Keratinocyte (primary cell): ENCODE data around the gene ZNF76. TPM values are rescaled to one million over a fixed set of nuclear protein-coding genes. Genes with fewer than 3 reads are reported as not detected.

Source experiments
- DNase-seq: peaks from one replicate; pipeline ENCODE4 v3.0.0-alpha.2; 2011; ENCODE audit warnings: low read depth, missing footprints, low spot score
- FAIRE-seq: peaks from 2 replicates; lab custom pipeline; 2011; peaks lifted over from hg19 to GRCh38; lab: Jason Lieb, UNC
- H2AFZ ChIP-seq: 2 replicates; pipeline ENCODE4 v1.6.0; 2012; ENCODE audit warnings: low read length, control low read depth, inconsistent platforms; ENCODE audit not compliant: control insufficient read depth
- H3K27ac ChIP-seq: 2 replicates; pipeline ENCODE4 v1.5.1; 2011; ENCODE audit warnings: low read length; ENCODE audit not compliant: control insufficient read depth, insufficient read depth
- H3K27me3 ChIP-seq: 3 replicates; pipeline ENCODE4 v1.6.0; 2011; ENCODE audit warnings: low read length; ENCODE audit not compliant: control insufficient read depth, insufficient read depth; ENCODE audit errors: extremely low read depth
- H3K36me3 ChIP-seq, 2 experiments: 2 replicates in 1 of 2; 3 replicates in 1 of 2; pipeline ENCODE4 v1.5.1; 2011; ENCODE audit warnings: low read length in 2 of 2, mild to moderate bottlenecking in 1 of 2; ENCODE audit not compliant: control insufficient read depth in 2 of 2, insufficient read depth in 2 of 2; ENCODE audit errors: extremely low read depth in 1 of 2
- H3K4me1 ChIP-seq: 3 replicates; pipeline ENCODE4 v1.5.1; 2011; ENCODE audit warnings: low read length; ENCODE audit not compliant: control insufficient read depth, insufficient read depth; ENCODE audit errors: extremely low read depth
- H3K4me2 ChIP-seq: 3 replicates; pipeline ENCODE4 v1.6.0; 2011; ENCODE audit warnings: low read depth, low read length; ENCODE audit not compliant: control insufficient read depth, insufficient read depth; ENCODE audit errors: extremely low read depth
- H3K4me3 ChIP-seq, 3 experiments: fragments of 200-600 bp in 1 of 3; sonication (generic) in 1 of 3; 2 replicates in 2 of 3; 3 replicates in 1 of 3; pipeline ENCODE4 v1.5.1; 2011 to 2016; ENCODE audit warnings: low read length in 3 of 3, mild to moderate bottlenecking in 3 of 3, control low read depth in 2 of 3, inconsistent platforms in 1 of 3, low read depth in 1 of 3, mixed read lengths in 1 of 3, mixed run types in 1 of 3, moderate library complexity in 1 of 3; ENCODE audit not compliant: control insufficient read depth in 2 of 3, insufficient read depth in 2 of 3; ENCODE audit errors: extremely low read depth in 1 of 3
- H3K79me2 ChIP-seq: 2 replicates; pipeline ENCODE4 v1.6.0; 2012; ENCODE audit warnings: low read length; ENCODE audit not compliant: control insufficient read depth, insufficient read depth
- H3K9ac ChIP-seq: 3 replicates; pipeline ENCODE4 v1.6.0; 2011; ENCODE audit warnings: low read length; ENCODE audit not compliant: control insufficient read depth, insufficient read depth; ENCODE audit errors: extremely low read depth
- H3K9me1 ChIP-seq: 3 replicates; pipeline ENCODE4 v1.6.0; 2011; ENCODE audit warnings: low read length; ENCODE audit not compliant: control insufficient read depth, insufficient read depth; ENCODE audit errors: extremely low read depth
- H3K9me3 ChIP-seq: 2 replicates; pipeline ENCODE4 v1.5.1; 2012; ENCODE audit warnings: low read depth, low read length; ENCODE audit not compliant: control insufficient read depth
- H4K20me1 ChIP-seq: 3 replicates; pipeline ENCODE4 v1.6.0; 2011; ENCODE audit warnings: low read length; ENCODE audit not compliant: control insufficient read depth, insufficient read depth; ENCODE audit errors: extremely low read depth
- CTCF ChIP-seq, 3 experiments: IDR thresholded peaks in 1 of 3; conservative IDR thresholded peaks in 1 of 3; optimal IDR thresholded peaks in 1 of 3; 2 replicates in 2 of 3; 3 replicates in 1 of 3; pipeline versions ENCODE3 to v1.5.1; 2011; ENCODE audit warnings: low read length in 3 of 3, mild to moderate bottlenecking in 3 of 3, moderate library complexity in 2 of 3, control low read depth in 1 of 3, inconsistent platforms in 1 of 3; ENCODE audit not compliant: insufficient read depth in 2 of 3; ENCODE audit errors: extremely low read depth in 1 of 3
- EZH2 ChIP-seq: IDR thresholded peaks from one replicate; pipeline ENCODE4 v1.6.1; 2012; ENCODE audit warnings: inconsistent platforms, mild to moderate bottlenecking, low read length, moderate library complexity
- dilution Hi-C: fragments of 300-500 bp; cut with MboI; formaldehyde crosslinking; loops from one replicate; pipeline ENCODE4 v1.7.0; 2020; ENCODE audit warnings: low sequenced_read_pairs; ENCODE audit not compliant: extremely low pct_ligation_motif_present
- polyA plus RNA-seq, 5 experiments: library from polyadenylated mRNA; depleted of rRNA in 3 of 5; stranded (reverse) in 3 of 5; stranded (forward) in 1 of 5; unstranded in 1 of 5; fragments of >200 nt; gene quantifications; 1 replicate in 1 of 5; 2 replicates in 3 of 5; 3 replicates in 1 of 5; pipeline versions ENCODE4 v1.2.1 to v1.2.3, GENCODE V29; 2011 to 2012; ENCODE audit warnings: missing spikeins in 2 of 5, low read depth in 1 of 5, low replicate concordance in 1 of 5

Gene ZNF76
- polyA plus RNA-seq, 1 donor (not counting 4 experiments of a cell fraction or from before 2014, with no cell fraction given): 7.2 TPM

DNA sequence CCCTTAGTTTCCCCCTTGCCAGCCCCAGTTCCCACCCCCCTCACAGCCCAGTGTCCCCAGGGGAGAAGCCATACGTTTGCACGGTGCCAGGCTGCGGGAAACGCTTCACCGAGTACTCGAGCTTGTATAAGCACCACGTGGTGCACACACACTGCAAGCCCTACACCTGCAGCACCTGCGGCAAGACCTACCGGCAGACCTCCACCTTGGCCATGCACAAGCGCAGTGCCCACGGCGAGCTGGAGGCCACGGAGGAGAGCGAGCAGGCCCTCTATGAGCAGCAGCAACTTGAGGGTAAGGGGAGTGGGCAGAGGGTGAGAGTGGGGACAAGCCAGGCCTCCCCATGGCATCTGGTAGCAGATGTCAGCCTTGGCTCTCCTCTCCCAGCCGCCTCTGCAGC lies 33.0 kb downstream of the ZNF76 start:
- H3K4me2 ChIP-seq: no peak overlapping the region
- H3K27me3 ChIP-seq: no peaks in the 10 kb centered on the region
- no peak overlapping the region for H3K27ac ChIP-seq
- H3K9ac ChIP-seq: no peak overlapping the region
- H3K36me3 ChIP-seq: peaks cover 15 to 18% of the 10 kb centered on the region in 2 experiments
- FAIRE-seq (no peak), DNase-seq (no peak)
- no peaks in the 10 kb centered on the region for H3K9me1 ChIP-seq
- H2AFZ ChIP-seq: no peak overlapping the region
- no peaks in the 10 kb centered on the region for H3K9me3 ChIP-seq
- peaks cover 12% of the 10 kb centered on the region for H3K4me1 ChIP-seq
- TF ChIP-seq EZH2: no peak
- no peak for TF ChIP-seq CTCF (optimal IDR thresholded peaks at IDR 0.05 in 1 of 3, IDR thresholded peaks at IDR 0.05 in 1 of 3, conservative IDR thresholded peaks at IDR 0.05 in 1 of 3; ENCODE audit: extremely low read depth in 1 of 3, insufficient read depth in 2 of 3, low read length in 3 of 3)
- dilution Hi-C loops: no loop called here
- H3K4me3 ChIP-seq: no peak overlapping the region
- H4K20me1 ChIP-seq: no peaks in the 10 kb centered on the region
- H3K79me2 ChIP-seq: no peaks in the 10 kb centered on the region

- no peak for DNase-seq
- Histone ChIP-seq H3K4me1 (peaks cover 23% of the 10 kb centered on the region), H3K9me3 (no peaks in the 10 kb centered on the region), H3K4me2 (no peak overlapping the region), H4K20me1 (no peaks in the 10 kb centered on the region), H3K9ac (no peak overlapping the region), H3K4me3 (no peak overlapping the region), H3K36me3 (peaks cover 15% of the 10 kb centered on the region in 2 experiments), H3K27ac (no peak overlapping the region), H2AFZ (no peak overlapping the region), H3K27me3 (no peaks in the 10 kb centered on the region), H3K79me2 (peaks cover 4% of the 10 kb centered on the region), H3K9me1 (no peaks in the 10 kb centered on the region)
- FAIRE-seq: no peak
- TF ChIP-seq CTCF (optimal IDR thresholded peaks at IDR 0.05 in 1 of 3, IDR thresholded peaks at IDR 0.05 in 1 of 3, conservative IDR thresholded peaks at IDR 0.05 in 1 of 3; ENCODE audit: extremely low read depth in 1 of 3, insufficient read depth in 2 of 3, low read length in 3 of 3) (no peak), EZH2 (no peak)
- dilution Hi-C loops: no loop called here
These were observed 34.1 kb downstream of the ZNF76 start for GRCh38 chr6:35293681-35294080.
